WTC11 (cell line): ENCODE measurements around the gene ARHGAP15. TPM values are rescaled to one million over a fixed set of nuclear protein-coding genes. Genes with fewer than 3 reads are reported as not detected.

Experiments used
- ATAC-seq: fragments of 200-7000 bp; cut with Tn5 transposase; 2 replicates; pipeline ENCODE4 v1.10.0; 2021; ENCODE audit warnings: mild to moderate bottlenecking, moderate library complexity
- CTCF ChIA-PET: fragments of 300-600 bp; sonication (Branson Sonifier 250); formaldehyde crosslinking; loops from one replicate; lab custom pipeline; 2021; ENCODE audit warnings: antibody characterized with exemption; lab: Charles Lee
- POLR2A ChIA-PET: fragments of 350-600 bp; sonication (Branson Sonifier 250); formaldehyde crosslinking; loops from one replicate; lab custom pipeline; 2021; ENCODE audit warnings: antibody characterized with exemption; lab: Charles Lee
- DNase-seq: peaks from one replicate; pipeline ENCODE4 v3.0.0; 2021; ENCODE audit warnings: low spot score
- H3K27ac Mint-ChIP-seq: 2 replicates; pipeline ENCODE4 v1.8.0; 2021; ENCODE audit warnings: mixed read lengths
- H3K27me3 Mint-ChIP-seq: 2 replicates; pipeline ENCODE4 v1.8.0; 2021; ENCODE audit warnings: low read depth, mild to moderate bottlenecking, moderate library complexity, mixed read lengths
- H3K36me3 Mint-ChIP-seq: 2 replicates; pipeline ENCODE4 v1.8.0; 2021; ENCODE audit warnings: mixed read lengths
- H3K4me1 Mint-ChIP-seq: 2 replicates; pipeline ENCODE4 v1.8.0; 2022; ENCODE audit warnings: mixed read lengths
- H3K4me3 Mint-ChIP-seq: 2 replicates; pipeline ENCODE4 v1.8.0; 2021; ENCODE audit warnings: mild to moderate bottlenecking, moderate library complexity, mixed read lengths
- H3K9me3 Mint-ChIP-seq: 2 replicates; pipeline ENCODE4 v1.8.0; 2021; ENCODE audit warnings: mixed read lengths
- FOXK1 ChIP-seq: sonication (generic); formaldehyde crosslinking; IDR thresholded peaks from 2 replicates; pipeline ENCODE4 v1.8.0; 2022; ENCODE audit warnings: mild to moderate bottlenecking, moderate library complexity, missing genetic modification reagents
- IRF2 ChIP-seq: sonication (generic); formaldehyde crosslinking; IDR thresholded peaks from 2 replicates; pipeline ENCODE4 v1.8.0; 2022; ENCODE audit warnings: low read depth, missing genetic modification reagents, borderline replicate concordance
- KAT7 ChIP-seq: sonication (generic); formaldehyde crosslinking; IDR thresholded peaks from 2 replicates; pipeline ENCODE4 v1.8.1; 2023; ENCODE audit warnings: missing genetic modification reagents, mild to moderate bottlenecking, borderline replicate concordance
- NFYB ChIP-seq: sonication (generic); formaldehyde crosslinking; conservative IDR thresholded peaks from 2 replicates; pipeline ENCODE4 v1.8.0; 2022; ENCODE audit warnings: low read depth, missing genetic modification reagents
- NR2C2 ChIP-seq: sonication (generic); formaldehyde crosslinking; IDR thresholded peaks from 2 replicates; pipeline ENCODE4 v1.8.0; 2022; ENCODE audit warnings: mild to moderate bottlenecking, missing genetic modification reagents
- RORB ChIP-seq: fragments of 250-450 bp; sonication (Bioruptor Pico); IDR thresholded peaks from 2 replicates; pipeline ENCODE4 v1.9.0; 2021; ENCODE audit warnings: mild to moderate bottlenecking
- TEAD1 ChIP-seq: sonication (generic); formaldehyde crosslinking; IDR thresholded peaks from 2 replicates; pipeline ENCODE4 v1.8.0; 2022; ENCODE audit warnings: mild to moderate bottlenecking, missing genetic modification reagents
- ZNF232 ChIP-seq: sonication (generic); formaldehyde crosslinking; IDR thresholded peaks from 2 replicates; pipeline ENCODE4 v1.8.0; 2022; ENCODE audit warnings: mild to moderate bottlenecking, missing genetic modification reagents
- ZNF263 ChIP-seq: sonication (generic); formaldehyde crosslinking; IDR thresholded peaks from 2 replicates; pipeline ENCODE4 v1.8.1; 2022; ENCODE audit warnings: low read depth, mild to moderate bottlenecking, moderate library complexity, missing genetic modification reagents
- ZNF416 ChIP-seq: fragments of 250-450 bp; sonication (Bioruptor Pico); IDR thresholded peaks from 2 replicates; pipeline ENCODE4 v1.9.0; 2021; ENCODE audit warnings: mild to moderate bottlenecking, inconsistent platforms
- ZNF671 ChIP-seq: fragments of 250-450 bp; sonication (Bioruptor Pico); IDR thresholded peaks from 2 replicates; pipeline ENCODE4 v1.8.0; 2021; ENCODE audit warnings: mild to moderate bottlenecking
- total RNA-seq: library from RNA; stranded (reverse); gene quantifications from 3 replicates; pipeline ENCODE4 v1.2.3, GENCODE V29; 2021
- TF ChIP-seq, protein P1 (sequence below): fragments of 250-450 bp; sonication (Bioruptor Pico); IDR thresholded peaks from 2 replicates; pipeline ENCODE4 v1.9.0; 2021; ENCODE audit warnings: mild to moderate bottlenecking
- TF ChIP-seq, protein P2 (sequence below): sonication (generic); formaldehyde crosslinking; IDR thresholded peaks from 2 replicates; pipeline ENCODE4 v1.8.1; 2022; ENCODE audit warnings: low read depth, missing genetic modification reagents, borderline replicate concordance
- TF ChIP-seq, protein P3 (sequence below): sonication (generic); formaldehyde crosslinking; conservative IDR thresholded peaks from 2 replicates; pipeline ENCODE4 v1.8.1; 2023; ENCODE audit warnings: mild to moderate bottlenecking, low read depth, missing genetic modification reagents, moderate library complexity
- TF ChIP-seq, protein P4 (sequence below): sonication (generic); formaldehyde crosslinking; IDR thresholded peaks from 2 replicates; pipeline ENCODE4 v1.8.0; 2023; ENCODE audit warnings: missing genetic modification reagents
- TF ChIP-seq, protein P5 (sequence below): sonication (generic); formaldehyde crosslinking; conservative IDR thresholded peaks from 2 replicates; pipeline ENCODE4 v1.8.1; 2022; ENCODE audit warnings: mild to moderate bottlenecking, missing genetic modification reagents
- TF ChIP-seq, protein P6 (sequence below): sonication (generic); formaldehyde crosslinking; IDR thresholded peaks from 2 replicates; pipeline ENCODE4 v1.8.1; 2023; ENCODE audit warnings: mild to moderate bottlenecking, missing genetic modification reagents, moderate library complexity
- TF ChIP-seq, protein P7 (sequence below): sonication (generic); formaldehyde crosslinking; IDR thresholded peaks from 2 replicates; pipeline ENCODE4 v1.8.1; 2022; ENCODE audit warnings: low read depth, mild to moderate bottlenecking, moderate library complexity, missing genetic modification reagents, borderline replicate concordance
- TF ChIP-seq, protein P8 (sequence below): fragments of 250-450 bp; sonication (Bioruptor Pico); IDR thresholded peaks from 2 replicates; pipeline ENCODE4 v1.9.0; 2021; ENCODE audit warnings: mild to moderate bottlenecking, borderline replicate concordance
- TF ChIP-seq, protein P9 (sequence below): sonication (generic); formaldehyde crosslinking; IDR thresholded peaks from 2 replicates; pipeline ENCODE4 v1.8.1; 2022; ENCODE audit warnings: mild to moderate bottlenecking, missing genetic modification reagents, moderate library complexity, borderline replicate concordance
- TF ChIP-seq, protein P10 (sequence below): sonication (generic); formaldehyde crosslinking; IDR thresholded peaks from 2 replicates; pipeline ENCODE4 v1.8.0; 2022; ENCODE audit warnings: mild to moderate bottlenecking, missing genetic modification reagents

ARHGAP15 gene
- total RNA-seq, 1 experiment from 2014 or later = 0.28 TPM

DNA sequence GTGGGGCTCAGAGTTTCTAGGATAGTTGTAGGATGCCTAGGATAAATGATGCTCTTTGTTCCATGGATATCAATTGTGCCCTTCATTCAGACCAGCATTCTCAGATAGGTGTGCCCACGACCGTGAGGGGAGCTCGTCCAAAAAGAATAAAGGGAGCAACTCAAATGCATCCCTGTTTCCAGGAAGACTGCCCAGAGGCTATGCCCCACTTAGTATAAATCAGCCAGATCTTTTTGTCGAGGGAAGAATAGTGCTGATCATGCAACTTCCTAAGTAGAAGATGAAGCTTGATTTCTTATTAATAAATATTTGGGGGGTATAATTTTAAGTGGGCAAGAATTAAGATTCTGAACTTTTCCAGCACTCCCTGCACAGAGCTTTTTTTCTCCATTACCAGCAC is 450.2 kb downstream of the ARHGAP15 start:
- Mint-ChIP-seq H3K27me3 (no peaks in the 10 kb centered on the region), H3K9me3 (no peaks in the 10 kb centered on the region), H3K4me3 (no peak overlapping the region), H3K36me3 (no peaks in the 10 kb centered on the region), H3K4me1 (peaks cover 33% of the 10 kb centered on the region), H3K27ac (no peak overlapping the region; the same call in 1 of the 2 replicates)
- ChIA-PET CTCF (no interaction called here), POLR2A (no interaction called here)
- ATAC-seq = no peak
- no peak for TF ChIP-seq ZNF416 (CRISPR knock-in tag)
- TF ChIP-seq, protein P1, sequence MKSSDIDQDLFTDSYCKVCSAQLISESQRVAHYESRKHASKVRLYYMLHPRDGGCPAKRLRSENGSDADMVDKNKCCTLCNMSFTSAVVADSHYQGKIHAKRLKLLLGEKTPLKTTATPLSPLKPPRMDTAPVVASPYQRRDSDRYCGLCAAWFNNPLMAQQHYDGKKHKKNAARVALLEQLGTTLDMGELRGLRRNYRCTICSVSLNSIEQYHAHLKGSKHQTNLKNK = no peak
- TF ChIP-seq, protein P2, sequence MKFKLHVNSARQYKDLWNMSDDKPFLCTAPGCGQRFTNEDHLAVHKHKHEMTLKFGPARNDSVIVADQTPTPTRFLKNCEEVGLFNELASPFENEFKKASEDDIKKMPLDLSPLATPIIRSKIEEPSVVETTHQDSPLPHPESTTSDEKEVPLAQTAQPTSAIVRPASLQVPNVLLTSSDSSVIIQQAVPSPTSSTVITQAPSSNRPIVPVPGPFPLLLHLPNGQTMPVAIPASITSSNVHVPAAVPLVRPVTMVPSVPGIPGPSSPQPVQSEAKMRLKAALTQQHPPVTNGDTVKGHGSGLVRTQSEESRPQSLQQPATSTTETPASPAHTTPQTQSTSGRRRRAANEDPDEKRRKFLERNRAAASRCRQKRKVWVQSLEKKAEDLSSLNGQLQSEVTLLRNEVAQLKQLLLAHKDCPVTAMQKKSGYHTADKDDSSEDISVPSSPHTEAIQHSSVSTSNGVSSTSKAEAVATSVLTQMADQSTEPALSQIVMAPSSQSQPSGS (CRISPR knock-in tag) = no peak
- TF ChIP-seq, protein P3, sequence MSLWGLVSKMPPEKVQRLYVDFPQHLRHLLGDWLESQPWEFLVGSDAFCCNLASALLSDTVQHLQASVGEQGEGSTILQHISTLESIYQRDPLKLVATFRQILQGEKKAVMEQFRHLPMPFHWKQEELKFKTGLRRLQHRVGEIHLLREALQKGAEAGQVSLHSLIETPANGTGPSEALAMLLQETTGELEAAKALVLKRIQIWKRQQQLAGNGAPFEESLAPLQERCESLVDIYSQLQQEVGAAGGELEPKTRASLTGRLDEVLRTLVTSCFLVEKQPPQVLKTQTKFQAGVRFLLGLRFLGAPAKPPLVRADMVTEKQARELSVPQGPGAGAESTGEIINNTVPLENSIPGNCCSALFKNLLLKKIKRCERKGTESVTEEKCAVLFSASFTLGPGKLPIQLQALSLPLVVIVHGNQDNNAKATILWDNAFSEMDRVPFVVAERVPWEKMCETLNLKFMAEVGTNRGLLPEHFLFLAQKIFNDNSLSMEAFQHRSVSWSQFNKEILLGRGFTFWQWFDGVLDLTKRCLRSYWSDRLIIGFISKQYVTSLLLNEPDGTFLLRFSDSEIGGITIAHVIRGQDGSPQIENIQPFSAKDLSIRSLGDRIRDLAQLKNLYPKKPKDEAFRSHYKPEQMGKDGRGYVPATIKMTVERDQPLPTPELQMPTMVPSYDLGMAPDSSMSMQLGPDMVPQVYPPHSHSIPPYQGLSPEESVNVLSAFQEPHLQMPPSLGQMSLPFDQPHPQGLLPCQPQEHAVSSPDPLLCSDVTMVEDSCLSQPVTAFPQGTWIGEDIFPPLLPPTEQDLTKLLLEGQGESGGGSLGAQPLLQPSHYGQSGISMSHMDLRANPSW (CRISPR knock-in tag) = no peak
- TF ChIP-seq, protein P4, sequence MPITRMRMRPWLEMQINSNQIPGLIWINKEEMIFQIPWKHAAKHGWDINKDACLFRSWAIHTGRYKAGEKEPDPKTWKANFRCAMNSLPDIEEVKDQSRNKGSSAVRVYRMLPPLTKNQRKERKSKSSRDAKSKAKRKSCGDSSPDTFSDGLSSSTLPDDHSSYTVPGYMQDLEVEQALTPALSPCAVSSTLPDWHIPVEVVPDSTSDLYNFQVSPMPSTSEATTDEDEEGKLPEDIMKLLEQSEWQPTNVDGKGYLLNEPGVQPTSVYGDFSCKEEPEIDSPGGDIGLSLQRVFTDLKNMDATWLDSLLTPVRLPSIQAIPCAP = no peak
- TF ChIP-seq, protein P5, sequence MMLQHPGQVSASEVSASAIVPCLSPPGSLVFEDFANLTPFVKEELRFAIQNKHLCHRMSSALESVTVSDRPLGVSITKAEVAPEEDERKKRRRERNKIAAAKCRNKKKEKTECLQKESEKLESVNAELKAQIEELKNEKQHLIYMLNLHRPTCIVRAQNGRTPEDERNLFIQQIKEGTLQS (CRISPR knock-in tag) = no peak
- no peak for TF ChIP-seq ZNF671 (CRISPR knock-in tag)
- TF ChIP-seq RORB (CRISPR knock-in tag) = no peak
- no peak for TF ChIP-seq TEAD1 (CRISPR knock-in tag)
- no peak for DNase-seq

DNA sequence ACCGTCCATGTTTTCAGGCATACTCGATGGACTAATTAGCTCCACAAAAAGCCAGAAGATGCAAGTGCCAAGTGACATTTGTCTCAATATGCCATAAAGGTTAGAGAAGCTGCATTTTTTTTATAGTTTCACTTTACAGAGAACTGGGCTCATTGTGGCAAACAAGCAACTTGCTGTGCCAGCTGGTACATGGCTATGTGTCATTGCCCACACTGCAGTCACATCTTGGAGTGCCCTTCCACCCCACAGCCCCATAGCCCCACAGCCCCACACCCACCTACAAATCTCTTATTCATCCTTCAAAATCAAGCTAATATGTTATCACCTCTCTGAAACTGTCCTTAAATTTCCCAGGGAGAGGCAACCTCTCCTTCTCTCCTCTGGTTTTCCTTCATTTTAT is 451.9 kb downstream of the ARHGAP15 start:
- no peak for DNase-seq
- ChIA-PET CTCF (interaction anchor here (1.1 kb wide), 1 partner anchor 107 kb away, joined by 3 read pairs; no protein-coding TSS in a partner anchor), POLR2A (no interaction called here)
- no peaks in the 10 kb centered on the region for H3K36me3 Mint-ChIP-seq
- peaks cover 26% of the 10 kb centered on the region for H3K4me1 Mint-ChIP-seq
- no peaks in the 10 kb centered on the region for H3K27me3 Mint-ChIP-seq
- ATAC-seq = no peak
- no peaks in the 10 kb centered on the region for H3K9me3 Mint-ChIP-seq
- H3K27ac Mint-ChIP-seq = no peak overlapping the region
- TF ChIP-seq ZNF263 (CRISPR knock-in tag) (no peak), FOXK1 (CRISPR knock-in tag) (no peak), NFYB (CRISPR knock-in tag) (no peak), IRF2 (CRISPR knock-in tag) (no peak), NR2C2 (no peak), ZNF232 (CRISPR knock-in tag) (no peak), KAT7 (CRISPR knock-in tag) (no peak)
- TF ChIP-seq, protein P6, sequence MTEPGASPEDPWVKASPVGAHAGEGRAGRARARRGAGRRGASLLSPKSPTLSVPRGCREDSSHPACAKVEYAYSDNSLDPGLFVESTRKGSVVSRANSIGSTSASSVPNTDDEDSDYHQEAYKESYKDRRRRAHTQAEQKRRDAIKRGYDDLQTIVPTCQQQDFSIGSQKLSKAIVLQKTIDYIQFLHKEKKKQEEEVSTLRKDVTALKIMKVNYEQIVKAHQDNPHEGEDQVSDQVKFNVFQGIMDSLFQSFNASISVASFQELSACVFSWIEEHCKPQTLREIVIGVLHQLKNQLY (CRISPR knock-in tag) = no peak
- TF ChIP-seq, protein P7, sequence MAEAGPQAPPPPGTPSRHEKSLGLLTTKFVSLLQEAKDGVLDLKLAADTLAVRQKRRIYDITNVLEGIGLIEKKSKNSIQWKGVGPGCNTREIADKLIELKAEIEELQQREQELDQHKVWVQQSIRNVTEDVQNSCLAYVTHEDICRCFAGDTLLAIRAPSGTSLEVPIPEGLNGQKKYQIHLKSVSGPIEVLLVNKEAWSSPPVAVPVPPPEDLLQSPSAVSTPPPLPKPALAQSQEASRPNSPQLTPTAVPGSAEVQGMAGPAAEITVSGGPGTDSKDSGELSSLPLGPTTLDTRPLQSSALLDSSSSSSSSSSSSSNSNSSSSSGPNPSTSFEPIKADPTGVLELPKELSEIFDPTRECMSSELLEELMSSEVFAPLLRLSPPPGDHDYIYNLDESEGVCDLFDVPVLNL (CRISPR knock-in tag) = no peak
- TF ChIP-seq, protein P8, sequence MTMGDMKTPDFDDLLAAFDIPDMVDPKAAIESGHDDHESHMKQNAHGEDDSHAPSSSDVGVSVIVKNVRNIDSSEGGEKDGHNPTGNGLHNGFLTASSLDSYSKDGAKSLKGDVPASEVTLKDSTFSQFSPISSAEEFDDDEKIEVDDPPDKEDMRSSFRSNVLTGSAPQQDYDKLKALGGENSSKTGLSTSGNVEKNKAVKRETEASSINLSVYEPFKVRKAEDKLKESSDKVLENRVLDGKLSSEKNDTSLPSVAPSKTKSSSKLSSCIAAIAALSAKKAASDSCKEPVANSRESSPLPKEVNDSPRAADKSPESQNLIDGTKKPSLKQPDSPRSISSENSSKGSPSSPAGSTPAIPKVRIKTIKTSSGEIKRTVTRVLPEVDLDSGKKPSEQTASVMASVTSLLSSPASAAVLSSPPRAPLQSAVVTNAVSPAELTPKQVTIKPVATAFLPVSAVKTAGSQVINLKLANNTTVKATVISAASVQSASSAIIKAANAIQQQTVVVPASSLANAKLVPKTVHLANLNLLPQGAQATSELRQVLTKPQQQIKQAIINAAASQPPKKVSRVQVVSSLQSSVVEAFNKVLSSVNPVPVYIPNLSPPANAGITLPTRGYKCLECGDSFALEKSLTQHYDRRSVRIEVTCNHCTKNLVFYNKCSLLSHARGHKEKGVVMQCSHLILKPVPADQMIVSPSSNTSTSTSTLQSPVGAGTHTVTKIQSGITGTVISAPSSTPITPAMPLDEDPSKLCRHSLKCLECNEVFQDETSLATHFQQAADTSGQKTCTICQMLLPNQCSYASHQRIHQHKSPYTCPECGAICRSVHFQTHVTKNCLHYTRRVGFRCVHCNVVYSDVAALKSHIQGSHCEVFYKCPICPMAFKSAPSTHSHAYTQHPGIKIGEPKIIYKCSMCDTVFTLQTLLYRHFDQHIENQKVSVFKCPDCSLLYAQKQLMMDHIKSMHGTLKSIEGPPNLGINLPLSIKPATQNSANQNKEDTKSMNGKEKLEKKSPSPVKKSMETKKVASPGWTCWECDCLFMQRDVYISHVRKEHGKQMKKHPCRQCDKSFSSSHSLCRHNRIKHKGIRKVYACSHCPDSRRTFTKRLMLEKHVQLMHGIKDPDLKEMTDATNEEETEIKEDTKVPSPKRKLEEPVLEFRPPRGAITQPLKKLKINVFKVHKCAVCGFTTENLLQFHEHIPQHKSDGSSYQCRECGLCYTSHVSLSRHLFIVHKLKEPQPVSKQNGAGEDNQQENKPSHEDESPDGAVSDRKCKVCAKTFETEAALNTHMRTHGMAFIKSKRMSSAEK = no peak
- TF ChIP-seq, protein P9, sequence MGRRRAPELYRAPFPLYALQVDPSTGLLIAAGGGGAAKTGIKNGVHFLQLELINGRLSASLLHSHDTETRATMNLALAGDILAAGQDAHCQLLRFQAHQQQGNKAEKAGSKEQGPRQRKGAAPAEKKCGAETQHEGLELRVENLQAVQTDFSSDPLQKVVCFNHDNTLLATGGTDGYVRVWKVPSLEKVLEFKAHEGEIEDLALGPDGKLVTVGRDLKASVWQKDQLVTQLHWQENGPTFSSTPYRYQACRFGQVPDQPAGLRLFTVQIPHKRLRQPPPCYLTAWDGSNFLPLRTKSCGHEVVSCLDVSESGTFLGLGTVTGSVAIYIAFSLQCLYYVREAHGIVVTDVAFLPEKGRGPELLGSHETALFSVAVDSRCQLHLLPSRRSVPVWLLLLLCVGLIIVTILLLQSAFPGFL (CRISPR knock-in tag) = no peak
- TF ChIP-seq, protein P10, sequence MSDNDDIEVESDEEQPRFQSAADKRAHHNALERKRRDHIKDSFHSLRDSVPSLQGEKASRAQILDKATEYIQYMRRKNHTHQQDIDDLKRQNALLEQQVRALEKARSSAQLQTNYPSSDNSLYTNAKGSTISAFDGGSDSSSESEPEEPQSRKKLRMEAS (CRISPR knock-in tag) = no peak
- no peak overlapping the region for H3K4me3 Mint-ChIP-seq
